Type B pancreatic cell (in vitro differentiated cells): ENCODE results near the gene TEF. TPM values are rescaled to one million over a fixed set of nuclear protein-coding genes. Genes with fewer than 3 reads are reported as not detected.

Experiments used
- DNase-seq: peaks from one replicate; pipeline ENCODE4 v3.0.0; 2021; ENCODE audit warnings: mixed read lengths; ENCODE audit not compliant: unreplicated experiment; ENCODE audit errors: extremely low spot score
- H3K27ac Mint-ChIP-seq: 2 replicates; pipeline ENCODE4 v1.8.0; 2021; ENCODE audit warnings: mild to moderate bottlenecking, mixed read lengths
- H3K27me3 Mint-ChIP-seq: 2 replicates; pipeline ENCODE4 v1.8.0; 2021; ENCODE audit warnings: mixed read lengths
- H3K36me3 Mint-ChIP-seq: 2 replicates; pipeline ENCODE4 v1.8.0; 2021; ENCODE audit warnings: mixed read lengths
- H3K4me1 Mint-ChIP-seq: one replicate; pipeline ENCODE4 v1.8.0; 2021; ENCODE audit warnings: mixed read lengths; ENCODE audit not compliant: unreplicated experiment
- H3K4me3 Mint-ChIP-seq: 2 replicates; pipeline ENCODE4 v1.8.0; 2021; ENCODE audit warnings: mild to moderate bottlenecking, mixed read lengths
- H3K9me3 Mint-ChIP-seq: 2 replicates; pipeline ENCODE4 v1.8.0; 2021; ENCODE audit warnings: mixed read lengths
- total RNA-seq: library from RNA; stranded (reverse); gene quantifications from 2 replicates; pipeline ENCODE4 v1.2.1, GENCODE V29; 2021; ENCODE audit warnings: low replicate concordance
- TF ChIP-seq, protein P1 (sequence below): fragments of 200-600 bp; sonication (generic); conservative IDR thresholded peaks from 2 replicates; pipeline ENCODE4 v1.5.0; 2021; ENCODE audit warnings: antibody characterized with exemption, mild to moderate bottlenecking

The TEF gene
- total RNA-seq, 1 donor from 2014 or later, result 10.5 TPM

- peaks cover 5% of the 10 kb centered on the region for H3K4me1 Mint-ChIP-seq
- TF ChIP-seq, protein P1, sequence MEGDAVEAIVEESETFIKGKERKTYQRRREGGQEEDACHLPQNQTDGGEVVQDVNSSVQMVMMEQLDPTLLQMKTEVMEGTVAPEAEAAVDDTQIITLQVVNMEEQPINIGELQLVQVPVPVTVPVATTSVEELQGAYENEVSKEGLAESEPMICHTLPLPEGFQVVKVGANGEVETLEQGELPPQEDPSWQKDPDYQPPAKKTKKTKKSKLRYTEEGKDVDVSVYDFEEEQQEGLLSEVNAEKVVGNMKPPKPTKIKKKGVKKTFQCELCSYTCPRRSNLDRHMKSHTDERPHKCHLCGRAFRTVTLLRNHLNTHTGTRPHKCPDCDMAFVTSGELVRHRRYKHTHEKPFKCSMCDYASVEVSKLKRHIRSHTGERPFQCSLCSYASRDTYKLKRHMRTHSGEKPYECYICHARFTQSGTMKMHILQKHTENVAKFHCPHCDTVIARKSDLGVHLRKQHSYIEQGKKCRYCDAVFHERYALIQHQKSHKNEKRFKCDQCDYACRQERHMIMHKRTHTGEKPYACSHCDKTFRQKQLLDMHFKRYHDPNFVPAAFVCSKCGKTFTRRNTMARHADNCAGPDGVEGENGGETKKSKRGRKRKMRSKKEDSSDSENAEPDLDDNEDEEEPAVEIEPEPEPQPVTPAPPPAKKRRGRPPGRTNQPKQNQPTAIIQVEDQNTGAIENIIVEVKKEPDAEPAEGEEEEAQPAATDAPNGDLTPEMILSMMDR, result no peak
- no peak for DNase-seq
- no peaks in the 10 kb centered on the region for H3K36me3 Mint-ChIP-seq
- H3K4me3 Mint-ChIP-seq, result no peak overlapping the region
- no peaks in the 10 kb centered on the region for H3K27me3 Mint-ChIP-seq
- H3K27ac Mint-ChIP-seq, result no peak overlapping the region
- no peaks in the 10 kb centered on the region for H3K9me3 Mint-ChIP-seq
Observed at GRCh38 chr22:41405588-41405987, 23.8 kb downstream of the TEF start.

DNA sequence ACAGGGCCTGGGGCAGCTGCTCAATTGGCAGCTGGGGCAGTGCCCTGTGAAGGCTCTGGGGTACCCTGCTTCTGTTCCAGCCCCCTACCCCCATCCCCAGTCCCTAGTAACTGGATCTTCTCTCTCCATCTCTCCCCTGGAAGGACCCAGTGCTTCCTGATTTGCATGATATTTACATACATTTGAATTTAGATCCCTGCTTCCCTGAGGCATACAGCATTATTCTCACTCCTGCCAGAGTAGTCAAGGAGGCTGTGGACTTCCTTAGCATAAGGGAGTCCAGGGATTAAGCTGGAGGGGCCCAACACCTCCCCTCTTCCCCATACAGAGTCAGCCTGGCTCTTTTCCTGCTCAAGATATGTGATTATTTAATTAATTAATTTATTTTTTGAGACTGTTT, 24.7 kb downstream of the TEF start:
- TF ChIP-seq, protein P1, result no peak

DNA sequence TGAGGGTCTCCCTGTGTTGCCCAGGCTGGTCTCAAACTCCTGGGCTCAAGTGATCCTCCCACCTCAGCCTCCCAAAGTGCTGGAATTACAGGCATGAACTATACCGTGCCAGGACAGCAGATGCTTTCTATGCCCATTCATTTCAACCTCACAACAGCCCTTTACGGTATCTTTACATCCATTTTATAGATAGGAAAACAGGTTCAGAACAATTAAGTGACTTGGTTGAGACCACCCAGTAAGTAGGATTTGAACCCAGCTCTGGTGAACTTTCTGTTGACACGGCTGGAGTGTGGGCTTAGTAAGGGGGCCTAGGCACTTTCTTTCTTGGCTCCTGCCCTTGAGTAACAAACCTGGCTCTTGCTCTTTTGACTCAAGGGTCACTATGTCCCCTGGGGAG, 25.7 kb downstream of the TEF start:
- no peak overlapping the region for H3K4me3 Mint-ChIP-seq
- no peak for DNase-seq
- H3K27ac Mint-ChIP-seq, result no peak overlapping the region
- H3K36me3 Mint-ChIP-seq, result no peaks in the 10 kb centered on the region
- no peaks in the 10 kb centered on the region for H3K9me3 Mint-ChIP-seq
- no peaks in the 10 kb centered on the region for H3K27me3 Mint-ChIP-seq
- peaks cover 11% of the 10 kb centered on the region for H3K4me1 Mint-ChIP-seq
- TF ChIP-seq, protein P1, result no peak

More for the DNA sequence above, 24.7 kb downstream of the TEF start:
- H3K27ac Mint-ChIP-seq, result no peak overlapping the region
- no peaks in the 10 kb centered on the region for H3K27me3 Mint-ChIP-seq
- no peak overlapping the region for H3K4me3 Mint-ChIP-seq
- DNase-seq, result no peak
- no peaks in the 10 kb centered on the region for H3K36me3 Mint-ChIP-seq
- H3K9me3 Mint-ChIP-seq, result no peaks in the 10 kb centered on the region
- H3K4me1 Mint-ChIP-seq, result peaks cover 6% of the 10 kb centered on the region

- Mint-ChIP-seq H3K36me3 (no peaks in the 10 kb centered on the region), H3K9me3 (no peaks in the 10 kb centered on the region), H3K4me3 (no peak overlapping the region), H3K27me3 (no peaks in the 10 kb centered on the region), H3K27ac (no peak overlapping the region), H3K4me1 (peaks cover 8% of the 10 kb centered on the region)
- DNase-seq, result no peak
- TF ChIP-seq, protein P1, result no peak
Observed at GRCh38 chr22:41408665-41409064, 26.9 kb downstream of the TEF start.

DNA sequence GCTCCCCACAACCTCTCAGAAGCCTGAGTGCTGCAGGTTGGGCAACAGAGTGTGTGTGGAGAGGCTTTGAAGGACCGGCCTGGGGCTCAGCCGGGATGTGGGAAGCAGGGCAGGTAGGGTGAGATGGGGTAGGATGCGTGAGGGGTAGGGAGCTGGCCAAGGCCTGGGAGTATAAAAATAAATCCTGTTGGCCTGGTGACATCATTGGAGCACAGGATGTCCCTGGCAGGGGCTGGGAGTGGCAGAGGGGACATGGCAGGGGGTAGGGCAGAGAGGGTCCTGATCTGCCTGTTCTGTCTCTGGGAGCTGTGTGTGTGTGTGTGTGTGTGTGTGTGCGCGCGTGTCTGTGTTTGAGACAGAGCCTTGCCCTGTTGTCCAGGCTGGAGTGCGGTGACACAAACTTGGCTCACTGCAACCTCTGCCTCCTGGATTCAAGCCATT, 28.6 kb downstream of the TEF start:
- TF ChIP-seq, protein P1, result no peak
- H3K36me3 Mint-ChIP-seq, result no peaks in the 10 kb centered on the region
- no peaks in the 10 kb centered on the region for H3K27me3 Mint-ChIP-seq
- no peaks in the 10 kb centered on the region for H3K9me3 Mint-ChIP-seq
- no peak for DNase-seq
- H3K4me1 Mint-ChIP-seq, result peaks cover 14% of the 10 kb centered on the region
- peak overlapping the region; percentile 17 for H3K4me3 Mint-ChIP-seq
- no peak overlapping the region for H3K27ac Mint-ChIP-seq
